ENCODE measurements around the gene COG5.

COG5 gene

DNA sequence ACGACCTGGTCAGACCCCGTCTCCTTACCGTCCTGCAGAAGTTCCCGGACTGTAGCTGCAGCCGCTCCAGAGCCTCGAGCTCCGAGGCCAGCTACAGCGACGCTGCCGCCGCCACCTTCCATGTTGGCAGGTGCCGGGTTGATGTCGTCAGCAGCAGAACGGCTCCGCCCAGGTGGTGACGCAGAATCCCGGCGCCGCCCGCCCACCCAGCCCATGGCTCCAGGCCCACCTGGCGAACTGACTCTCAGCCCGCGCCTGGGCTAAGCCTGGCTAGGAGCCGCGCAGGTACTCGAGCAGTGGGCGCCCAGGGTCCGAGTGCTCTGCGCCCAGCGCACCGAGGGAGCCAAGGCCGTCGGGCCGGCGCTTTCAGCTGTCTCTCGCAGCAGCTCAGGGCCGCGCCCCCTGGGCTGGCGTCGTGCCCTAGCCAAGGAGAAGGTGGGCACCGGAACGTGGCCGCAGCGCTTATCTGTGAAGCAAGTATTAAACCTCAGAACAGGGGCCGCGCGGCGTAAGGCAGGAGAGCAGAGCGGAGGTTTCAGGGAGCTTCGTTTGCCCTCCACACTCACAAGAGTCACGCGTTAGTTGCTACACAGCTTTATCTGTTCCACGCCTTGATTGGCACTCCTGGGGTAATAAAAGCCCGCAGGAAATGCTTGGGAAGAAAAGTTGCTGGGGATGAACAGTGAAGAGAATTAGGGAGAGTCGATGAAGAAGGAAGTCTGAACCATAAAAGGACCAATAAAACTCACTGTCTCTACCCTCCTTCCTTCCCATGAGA, at the start of gene COG5, which contains the start of gene DUS4L:
Gene COG5, minus strand, starts transcription at position 146 of the 778 bp plus-strand sequence. Its CDS starts 24 bp downstream, at position 122.
Gene DUS4L, plus strand, starts transcription at position 197 of the 778 bp plus-strand sequence. CDS start 3,100 bp downstream, outside the sequence.
- peak; percentile 79 to 87 for DNase-seq

DNA sequence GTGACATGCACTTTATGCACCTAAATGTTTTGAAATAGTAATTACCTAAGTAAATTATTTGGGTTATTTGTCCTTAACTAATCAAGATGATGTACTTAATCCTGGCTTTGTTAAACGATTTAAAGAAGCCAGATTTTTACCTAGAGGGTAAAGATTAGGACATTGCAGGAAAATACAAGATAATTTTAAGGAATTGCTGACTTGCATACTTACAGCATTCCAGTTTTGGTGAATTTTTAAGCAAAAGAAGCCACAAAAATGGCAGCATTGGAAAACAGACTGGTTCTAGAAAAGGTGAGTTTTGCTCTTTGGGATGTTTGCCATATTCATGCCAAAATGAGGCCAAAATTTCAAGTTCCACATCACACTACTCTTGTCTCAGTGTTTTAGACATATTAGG, 49.7 kb upstream of the COG5 start:
- no peak for DNase-seq

DNA sequence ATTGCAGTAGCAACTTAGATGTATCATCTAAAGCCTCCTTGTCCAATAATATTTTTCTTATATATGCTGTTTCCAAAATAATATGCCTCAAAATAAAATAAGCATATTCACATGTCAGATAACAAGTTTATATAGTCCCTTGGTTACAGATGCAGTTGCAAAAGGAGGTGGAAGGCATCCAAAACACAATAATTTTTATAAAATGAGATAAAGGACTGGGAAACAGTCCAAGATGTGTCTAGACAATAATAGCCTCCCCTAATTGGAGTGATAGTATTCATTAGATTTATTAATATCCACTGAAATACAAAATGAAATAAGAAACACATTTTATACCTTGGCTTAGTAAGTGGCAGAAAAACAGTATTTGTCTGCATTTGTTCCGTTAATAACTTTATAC, 46.6 kb upstream of the COG5 start:
- DNase-seq = no peak

DNA sequence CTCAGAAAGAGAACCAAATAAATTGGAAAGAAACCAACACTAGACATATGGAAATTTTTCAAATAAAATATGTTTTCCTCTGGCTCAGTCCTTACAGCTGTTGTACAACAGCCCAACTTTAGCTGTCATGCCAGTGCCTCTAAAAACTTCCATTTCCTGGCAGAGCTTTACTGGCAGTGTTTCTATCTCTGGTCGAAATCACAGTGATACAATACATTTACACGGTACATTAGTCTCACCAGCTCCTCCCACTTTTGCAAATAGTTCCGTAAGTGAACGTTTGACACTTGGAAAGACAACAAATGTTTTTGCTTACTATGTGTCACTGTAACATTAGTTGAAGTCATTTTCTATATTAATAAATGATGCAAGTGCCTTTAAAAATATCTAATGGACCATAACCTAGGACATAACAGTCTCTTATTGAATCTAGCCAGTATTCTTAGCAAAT, 46.1 kb upstream of the COG5 start:
- DNase-seq = no peak

DNA sequence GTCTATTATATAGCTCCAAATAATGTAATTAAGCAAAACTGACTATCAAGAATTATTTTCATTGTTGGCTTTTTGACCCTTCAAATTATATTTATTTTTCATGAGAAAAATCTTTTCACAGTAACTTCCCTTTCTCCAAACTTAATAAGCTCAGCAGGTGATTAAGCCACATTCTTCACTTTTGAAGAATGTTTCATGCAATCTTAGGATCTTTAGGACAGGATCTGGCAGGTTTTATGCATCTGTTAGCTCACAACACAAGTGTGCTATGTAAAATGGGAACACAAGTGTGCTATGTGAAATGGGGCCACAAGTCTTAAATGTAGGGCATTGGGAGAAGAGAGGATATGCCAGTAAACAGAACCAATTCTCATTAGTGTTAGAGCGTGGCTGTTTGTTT, 42.6 kb upstream of the COG5 start:
- DNase-seq = no peak

DNA sequence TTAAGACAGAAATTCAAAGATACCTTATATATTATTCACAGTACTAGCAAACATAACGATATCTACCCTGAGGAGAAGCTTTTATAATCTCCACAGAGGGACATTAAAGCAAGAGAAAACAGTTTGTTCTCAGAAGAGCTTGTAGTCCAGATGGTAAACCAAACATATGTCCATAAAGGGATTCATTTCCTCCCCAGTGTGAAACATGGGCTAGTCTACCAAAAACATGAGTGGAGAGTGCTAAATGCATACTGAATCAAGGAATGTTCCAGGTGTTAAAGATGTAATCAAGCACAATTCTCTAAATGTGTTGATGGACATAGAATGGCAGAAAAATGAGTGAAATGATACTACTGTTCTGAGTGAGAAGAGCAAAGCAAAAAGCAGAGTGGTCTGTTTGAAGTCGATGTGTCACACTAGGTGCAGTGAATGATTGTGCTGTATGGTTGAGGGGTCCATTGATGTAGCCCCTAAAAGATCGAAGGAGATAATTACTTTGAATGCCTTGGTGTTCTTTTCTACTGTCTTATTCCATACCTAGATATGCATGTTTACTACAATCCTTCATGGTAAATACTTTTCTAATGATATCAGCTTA, 41.6 kb upstream of the COG5 start:
- no peak for DNase-seq

DNA sequence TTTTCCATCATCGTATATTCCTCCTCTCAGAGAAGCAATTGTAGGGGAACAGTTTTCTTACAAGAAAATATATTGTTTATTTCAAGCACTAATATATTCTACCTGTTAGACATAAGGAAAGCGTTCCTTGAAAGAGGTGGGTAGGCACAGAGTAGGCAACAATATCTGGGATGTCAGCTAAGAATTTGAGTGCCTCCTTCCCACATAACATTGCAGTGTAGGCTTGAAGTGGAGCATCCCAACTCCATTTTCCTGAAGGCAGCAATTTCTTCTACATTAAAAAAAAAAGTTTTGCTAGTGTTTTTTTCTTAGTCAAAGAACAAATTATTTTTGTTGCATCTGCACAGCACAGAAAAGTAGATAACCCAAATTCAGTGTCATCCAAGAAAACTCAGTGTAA, 37.1 kb upstream of the COG5 start:
- DNase-seq = no peak

DNA sequence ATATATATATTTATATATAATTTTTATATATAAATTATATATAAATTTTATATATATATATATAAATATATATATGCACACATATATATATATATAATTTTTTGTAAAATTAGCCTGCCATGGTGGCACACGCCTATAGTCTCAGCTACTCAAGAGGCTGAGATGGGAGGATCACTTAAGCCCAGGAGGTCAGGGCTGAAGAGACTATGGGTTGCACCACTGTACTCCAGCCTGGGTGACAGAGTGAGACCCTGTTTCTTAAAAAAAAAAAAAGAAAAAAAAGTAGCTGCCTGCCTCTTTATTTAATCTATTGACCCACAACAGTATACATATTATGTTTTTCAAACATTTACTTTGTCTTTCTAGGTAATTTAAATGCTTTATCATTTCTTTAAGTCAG, 35.5 kb upstream of the COG5 start:
- DNase-seq = no peak

DNA sequence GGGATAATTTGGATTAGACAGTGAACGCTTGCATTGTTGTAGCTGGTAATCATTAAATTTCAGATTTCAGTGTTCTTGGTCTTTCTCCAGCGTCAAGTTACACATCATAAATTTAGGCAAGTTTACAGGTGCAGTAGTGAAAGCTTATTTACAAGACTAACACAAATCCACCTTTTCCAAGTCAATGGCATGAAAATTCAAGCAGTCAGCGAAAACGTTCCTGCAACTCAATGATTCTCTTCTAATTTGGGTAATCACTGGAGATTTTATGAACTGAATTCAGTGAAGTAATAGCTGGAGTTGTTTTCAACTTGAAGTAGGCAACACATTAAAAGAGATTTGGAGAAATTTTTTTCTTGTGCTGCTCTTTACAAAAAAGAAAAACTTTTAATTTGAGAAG, 34.2 kb upstream of the COG5 start:
- no peak for DNase-seq

DNA sequence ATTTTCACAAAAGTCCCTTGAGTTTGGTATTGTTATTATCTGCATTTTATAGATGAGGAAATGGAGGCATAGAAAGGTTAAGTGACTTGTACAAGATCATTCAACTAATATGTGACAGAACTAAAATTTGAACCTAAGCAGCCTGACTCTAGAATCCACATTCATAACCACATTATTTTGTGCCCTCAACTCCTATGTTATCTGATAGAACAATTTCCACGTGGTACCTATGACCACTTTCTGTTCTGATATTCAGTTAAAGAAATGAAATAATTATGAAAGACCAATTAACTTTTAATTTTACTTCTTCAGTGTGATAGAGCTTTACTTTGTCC, 33.8 kb upstream of the COG5 start:
- DNase-seq = no peak

DNA sequence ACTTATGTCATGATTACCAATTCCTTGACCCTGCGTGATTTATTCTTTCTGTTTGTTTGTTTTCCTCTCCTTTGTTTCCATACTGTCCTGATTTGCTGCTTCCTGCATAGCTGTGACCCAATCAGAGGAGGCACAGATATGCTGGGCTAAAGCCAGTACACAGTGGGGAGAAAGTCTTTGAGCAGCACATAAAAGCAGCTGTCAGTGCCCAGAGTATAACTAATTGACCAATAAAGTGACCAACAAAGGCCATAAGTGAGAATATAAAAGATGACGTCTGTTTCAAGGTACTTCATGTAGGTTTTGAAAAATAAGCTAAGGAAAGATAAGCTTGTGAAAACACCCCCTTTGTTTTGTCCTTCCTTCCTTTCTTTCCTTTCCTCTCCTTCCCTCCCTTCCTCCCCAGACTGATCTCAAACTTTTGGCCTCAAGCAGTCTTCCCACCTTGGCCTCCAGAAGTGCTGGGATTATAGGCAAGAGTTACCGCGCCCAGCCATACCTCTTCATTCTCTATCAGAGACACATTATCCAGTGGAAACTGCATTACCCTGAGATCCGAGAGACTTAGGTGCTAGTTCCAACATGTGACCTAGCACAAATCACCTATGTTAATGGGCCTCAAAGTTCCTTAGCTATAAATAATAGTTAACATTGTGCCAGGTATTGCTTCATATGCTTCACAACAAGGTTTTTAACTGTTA, 33.3 kb upstream of the COG5 start:
- no peak for DNase-seq

DNA sequence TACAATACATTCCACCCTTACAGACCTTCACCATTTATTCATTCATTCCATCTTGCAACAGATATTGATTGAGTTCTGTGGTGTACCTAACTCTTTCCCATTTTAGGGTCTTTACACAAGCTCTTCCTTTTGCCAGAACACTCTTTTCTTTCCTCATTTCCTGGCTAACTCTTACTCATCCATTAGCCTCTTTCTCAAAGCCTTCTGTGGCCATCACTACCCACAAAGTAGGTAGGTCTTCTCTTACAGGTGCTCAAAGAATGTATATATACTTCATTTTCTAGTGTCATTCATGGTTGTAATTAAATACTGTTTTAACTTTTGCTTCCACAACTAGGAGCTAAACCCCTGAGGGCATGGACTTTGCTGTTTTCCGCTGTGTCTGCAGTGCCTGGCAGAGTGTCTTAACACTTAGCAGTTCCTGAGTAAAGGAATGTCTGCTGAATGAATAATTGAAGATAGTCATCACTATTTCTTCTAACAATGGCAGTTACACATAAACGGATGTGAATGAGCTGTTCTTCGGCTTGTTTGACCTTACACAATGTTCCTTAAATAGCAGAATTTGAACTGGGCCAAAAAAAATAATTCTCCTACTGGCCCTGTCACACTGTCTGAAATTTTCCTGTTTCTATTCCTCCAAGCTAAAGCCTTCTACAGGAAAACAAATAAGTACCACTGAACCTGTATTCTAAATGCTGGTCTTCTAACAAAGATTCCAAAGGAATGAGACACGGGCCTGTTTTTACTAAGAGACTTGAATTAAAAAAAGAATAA, 31.4 kb upstream of the COG5 start:
- DNase-seq = no peak

DNA sequence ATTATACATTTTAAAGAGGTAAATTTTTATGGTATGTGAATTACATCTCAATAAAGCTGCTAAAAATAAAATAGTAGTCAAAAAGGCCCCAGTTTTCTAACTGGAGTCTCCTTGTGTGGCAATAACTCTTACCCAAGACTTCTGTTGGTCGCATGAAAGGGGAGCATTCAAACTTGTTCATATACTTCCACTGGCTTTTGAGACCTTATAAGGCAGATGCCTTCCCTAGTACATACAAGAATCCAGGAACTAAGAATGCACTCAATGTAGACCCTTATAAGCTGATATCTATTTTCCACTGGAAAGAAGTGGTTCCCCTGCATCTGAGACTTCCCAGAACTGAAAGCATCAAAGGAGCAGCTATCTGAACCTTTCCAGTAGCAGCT, 29.3 kb upstream of the COG5 start:
- no peak for DNase-seq

DNA sequence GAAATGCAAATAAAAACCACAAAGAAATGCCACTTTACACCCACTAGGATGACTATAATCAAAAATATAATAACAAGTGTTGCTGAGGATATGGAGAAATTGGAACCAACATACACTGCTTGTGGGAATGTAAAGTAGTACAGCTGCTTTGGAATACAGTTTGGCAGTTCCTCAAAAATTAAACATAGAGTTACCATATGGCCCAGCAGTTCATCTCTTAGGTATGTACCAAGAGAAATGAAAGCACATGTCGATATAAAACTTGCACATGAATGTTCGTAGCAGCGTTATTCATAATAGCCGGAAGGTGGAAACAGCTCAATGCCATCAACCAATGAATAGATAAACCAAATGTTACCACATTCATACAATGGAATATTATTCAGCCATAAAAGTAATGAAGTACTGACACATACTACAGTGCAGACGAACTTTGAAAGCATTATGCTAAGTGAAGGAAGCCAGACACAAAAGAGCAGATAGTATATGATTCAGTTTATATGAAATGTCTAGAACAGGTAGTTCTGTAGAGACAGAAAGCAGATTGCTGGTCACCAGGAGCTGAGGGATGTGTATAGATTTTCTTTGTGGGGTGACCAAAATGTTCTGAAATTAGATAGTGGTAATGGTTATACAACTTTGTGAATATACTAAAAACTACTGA, 28.8 kb upstream of the COG5 start:
- no peak for DNase-seq

DNA sequence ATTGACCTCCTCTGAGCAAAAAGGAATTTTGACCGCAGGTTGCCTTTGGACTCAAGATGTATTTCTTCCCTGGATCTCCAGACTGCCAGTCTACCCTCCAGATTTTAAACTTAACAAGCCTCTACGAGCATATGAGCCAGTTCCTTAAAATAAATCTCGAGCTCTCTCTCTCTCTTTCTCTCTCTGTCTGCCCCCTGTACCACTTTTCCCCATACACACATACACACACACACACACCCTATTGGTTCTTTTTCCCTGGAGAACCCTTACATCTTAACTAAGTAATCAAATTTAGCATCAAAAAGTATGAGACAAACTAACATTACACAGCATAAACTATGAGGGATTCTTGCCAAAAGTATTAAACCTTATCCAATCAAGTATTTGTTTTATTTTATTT, 27.7 kb upstream of the COG5 start:
- DNase-seq = no peak

DNA sequence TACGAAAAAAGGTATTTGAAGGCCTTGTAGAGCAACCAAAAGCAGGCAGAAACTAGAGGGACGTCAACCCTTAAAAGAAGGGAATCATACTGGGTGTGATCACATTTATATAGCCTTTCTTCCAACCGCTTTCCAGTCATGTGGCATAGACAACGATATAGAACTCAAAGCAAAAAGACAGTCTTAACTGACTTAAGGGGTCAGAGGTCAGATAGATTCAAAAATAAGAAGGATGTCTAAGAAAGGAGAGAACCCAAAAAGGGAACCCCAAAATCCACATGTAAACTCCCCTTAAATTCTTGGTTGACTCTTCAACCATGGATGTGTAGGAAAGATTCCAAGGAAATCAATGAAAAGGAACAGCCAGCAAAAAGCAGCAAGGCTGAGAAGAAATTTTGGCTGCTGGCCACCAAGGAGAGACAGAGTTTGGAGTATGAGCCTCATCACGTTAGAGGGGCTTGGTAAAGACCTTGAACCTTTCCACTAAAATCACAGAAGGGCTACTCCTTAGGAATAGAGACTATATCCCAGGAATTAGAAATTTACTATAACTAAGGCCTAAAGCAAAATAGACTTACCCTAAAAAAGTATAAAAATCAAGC, 24.9 kb upstream of the COG5 start:
- no peak for DNase-seq

DNA sequence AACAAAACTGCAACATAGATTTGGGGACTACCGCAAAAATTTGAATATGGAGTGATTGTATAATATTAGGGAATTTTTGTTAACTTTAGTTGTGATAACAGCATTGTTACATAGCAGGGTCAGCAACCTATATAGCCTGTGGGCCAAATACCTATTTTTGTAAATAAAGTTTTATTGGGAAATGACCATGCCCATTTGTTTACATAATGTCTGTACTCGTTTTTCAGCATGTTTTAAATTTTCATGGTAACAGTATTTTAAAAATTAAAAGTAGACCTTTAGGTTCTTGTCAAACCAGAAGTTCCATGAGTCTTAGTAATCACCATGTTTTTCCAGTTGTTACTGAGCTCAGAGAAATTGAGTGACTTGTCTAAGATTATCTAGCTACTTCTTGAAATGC, 21.0 kb upstream of the COG5 start:
- no peak for DNase-seq

DNA sequence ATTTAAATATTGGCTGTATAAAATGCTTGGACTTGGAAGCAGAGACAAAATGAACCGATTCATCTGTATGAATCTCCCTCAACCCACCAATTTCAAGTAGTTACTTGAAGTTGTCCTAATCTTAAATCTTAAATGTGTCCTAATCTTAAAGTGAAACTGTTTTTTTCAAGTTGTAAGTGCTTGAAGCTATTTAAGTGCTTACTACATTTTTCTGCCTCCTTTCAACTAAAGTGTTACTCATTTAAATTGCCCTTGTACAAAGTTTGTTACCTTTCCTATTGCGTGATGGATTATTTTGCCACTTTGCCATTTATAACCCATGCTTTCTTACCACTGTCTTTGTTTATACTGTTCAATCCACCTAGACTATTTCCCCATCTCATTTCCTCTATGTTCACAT, 19.2 kb upstream of the COG5 start:
- DNase-seq = no peak

DNA sequence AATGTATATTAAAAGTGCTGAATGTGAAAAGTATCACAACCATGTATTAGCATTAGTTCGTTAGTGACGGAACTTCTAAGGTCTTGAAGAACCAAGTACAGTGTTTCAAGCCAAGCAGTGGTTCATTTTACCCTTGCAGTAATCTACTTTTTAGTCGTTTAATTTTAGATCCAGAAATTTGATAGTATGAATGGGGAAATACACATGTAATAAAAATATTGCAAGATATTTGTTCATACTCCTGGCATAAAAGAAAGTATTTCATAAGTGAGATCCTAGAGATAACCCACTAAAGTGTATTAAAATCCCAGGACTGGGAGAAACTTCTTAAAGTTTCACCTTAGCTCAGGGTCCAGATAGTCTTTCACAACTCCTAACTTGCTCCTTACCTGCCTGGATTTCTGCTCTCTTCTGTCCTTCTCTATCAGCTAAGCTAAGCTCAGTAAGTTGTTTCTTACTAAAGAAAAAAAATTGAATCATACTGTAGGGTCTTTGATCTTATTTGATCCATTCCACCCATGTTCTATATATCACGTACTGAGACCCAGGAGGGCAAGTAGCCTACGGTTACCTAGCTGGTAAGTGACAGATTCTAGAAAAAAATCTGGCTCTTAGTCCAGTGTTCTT, 17.8 kb upstream of the COG5 start:
- DNase-seq = no peak

DNA sequence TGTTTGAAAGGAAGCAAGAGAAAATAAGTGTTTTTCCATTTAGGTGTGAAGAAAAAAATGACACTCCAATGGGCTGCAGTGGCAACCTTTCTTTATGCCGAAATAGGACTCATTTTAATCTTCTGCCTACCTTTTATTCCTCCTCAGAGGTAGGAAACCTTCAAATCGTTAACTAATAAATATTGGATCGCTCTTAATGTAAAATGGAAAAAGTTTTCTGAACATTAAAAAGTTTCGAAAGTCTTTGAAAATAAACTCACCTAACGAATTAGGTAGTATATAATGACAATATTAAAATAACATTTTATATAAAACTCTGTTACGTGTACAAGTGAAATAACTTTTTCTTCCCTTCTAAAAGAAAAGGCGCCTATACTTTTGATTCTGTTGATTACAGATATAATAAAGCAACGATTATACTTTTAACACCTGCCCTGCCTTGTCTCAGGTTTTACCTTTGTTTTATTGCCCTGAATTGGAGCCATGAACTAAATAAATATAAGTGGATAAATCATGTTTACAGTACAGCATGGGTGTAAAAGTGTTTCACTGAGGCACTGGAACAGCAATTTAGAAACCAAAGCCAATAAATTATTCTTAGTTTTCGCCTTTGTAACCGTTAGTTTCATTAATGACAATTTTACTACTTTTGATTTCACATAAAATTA, 17.1 kb upstream of the COG5 start:
- no peak for DNase-seq

Measured in CD4-positive, alpha-beta T cell treated with Interferon alpha-2 for 1 hour (primary cell).